GM18870 (cell line): ENCODE results near the gene MRPS25.
"Not testable (repeated sequence)": the region's sequence is repeated elsewhere in the genome, so short reads cannot be mapped to it uniquely, and the experiment has no call there.

ENCODE experiments used
- ATAC-seq: cut with Tn5 transposase; IDR thresholded peaks from one replicate; pipeline ENCODE4 v1.9.1; 2021; ENCODE audit warnings: moderate library complexity; ENCODE audit not compliant: unreplicated experiment

The MRPS25 gene

GRCh38 chr3:15044326-15044725 is 20.8 kb downstream of the MRPS25 start:
- no peak for ATAC-seq

GRCh38 chr3:15043408-15044171 is 21.5 kb downstream of the MRPS25 start:
- ATAC-seq, result no peak

GRCh38 chr3:15042936-15043335 is 22.2 kb downstream of the MRPS25 start:
- no peak for ATAC-seq

- no peak for ATAC-seq
Observed at GRCh38 chr3:15041950-15042349, 23.2 kb downstream of the MRPS25 start.

- no peak for ATAC-seq
Observed at GRCh38 chr3:15040844-15041243, 24.3 kb downstream of the MRPS25 start.

- ATAC-seq, result no peak
Observed at GRCh38 chr3:15038306-15038705, 26.8 kb downstream of the MRPS25 start.

- ATAC-seq, result no peak
Observed at GRCh38 chr3:15033103-15033502, 32.0 kb downstream of the MRPS25 start.

- no peak for ATAC-seq
Observed at GRCh38 chr3:15032650-15033049, 32.5 kb downstream of the MRPS25 start.

- no peak for ATAC-seq
Observed at GRCh38 chr3:15029625-15030024, 35.5 kb downstream of the MRPS25 start.

- ATAC-seq, result no peak
Observed at GRCh38 chr3:15023719-15024118, 41.4 kb downstream of the MRPS25 start.

GRCh38 chr3:15023249-15023648 is 41.9 kb downstream of the MRPS25 start:
- no peak for ATAC-seq

GRCh38 chr3:15017191-15017590 is 47.9 kb downstream of the MRPS25 start:
- ATAC-seq, result no peak

- no peak for ATAC-seq
Observed at GRCh38 chr3:15015456-15015855, 49.7 kb downstream of the MRPS25 start.

GRCh38 chr3:15014606-15015328 is 50.3 kb downstream of the MRPS25 start:
- no peak for ATAC-seq

GRCh38 chr3:15011174-15011573 is 53.9 kb downstream of the MRPS25 start:
- no peak for ATAC-seq

GRCh38 chr3:15010664-15011063 is 54.5 kb downstream of the MRPS25 start:
- ATAC-seq, result no peak

- no peak for ATAC-seq
Observed at GRCh38 chr3:15009167-15009566, 55.9 kb downstream of the MRPS25 start.

GRCh38 chr3:15007681-15008141 is 57.4 kb downstream of the MRPS25 start:
- no peak for ATAC-seq

GRCh38 chr3:14999182-14999581 is 65.9 kb downstream of the MRPS25 start:
- not testable (repeated sequence) for ATAC-seq
